GM12873 (cell line): ENCODE results near the gene DIPK1C.

Experiments
- TF ChIP-seq, protein P1 (sequence below): IDR thresholded peaks from 2 replicates; pipeline ENCODE4 v1.5.1; 2012; ENCODE audit warnings: low read depth, mild to moderate bottlenecking, moderate library complexity, low read length, control low read depth; ENCODE audit not compliant: insufficient read depth; ENCODE audit errors: missing control alignments

The DIPK1C gene

GRCh38 chr18:74429096-74429495 lies 28.0 kb downstream of the DIPK1C start:
- TF ChIP-seq, protein P1, sequence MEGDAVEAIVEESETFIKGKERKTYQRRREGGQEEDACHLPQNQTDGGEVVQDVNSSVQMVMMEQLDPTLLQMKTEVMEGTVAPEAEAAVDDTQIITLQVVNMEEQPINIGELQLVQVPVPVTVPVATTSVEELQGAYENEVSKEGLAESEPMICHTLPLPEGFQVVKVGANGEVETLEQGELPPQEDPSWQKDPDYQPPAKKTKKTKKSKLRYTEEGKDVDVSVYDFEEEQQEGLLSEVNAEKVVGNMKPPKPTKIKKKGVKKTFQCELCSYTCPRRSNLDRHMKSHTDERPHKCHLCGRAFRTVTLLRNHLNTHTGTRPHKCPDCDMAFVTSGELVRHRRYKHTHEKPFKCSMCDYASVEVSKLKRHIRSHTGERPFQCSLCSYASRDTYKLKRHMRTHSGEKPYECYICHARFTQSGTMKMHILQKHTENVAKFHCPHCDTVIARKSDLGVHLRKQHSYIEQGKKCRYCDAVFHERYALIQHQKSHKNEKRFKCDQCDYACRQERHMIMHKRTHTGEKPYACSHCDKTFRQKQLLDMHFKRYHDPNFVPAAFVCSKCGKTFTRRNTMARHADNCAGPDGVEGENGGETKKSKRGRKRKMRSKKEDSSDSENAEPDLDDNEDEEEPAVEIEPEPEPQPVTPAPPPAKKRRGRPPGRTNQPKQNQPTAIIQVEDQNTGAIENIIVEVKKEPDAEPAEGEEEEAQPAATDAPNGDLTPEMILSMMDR = no peak

DNA sequence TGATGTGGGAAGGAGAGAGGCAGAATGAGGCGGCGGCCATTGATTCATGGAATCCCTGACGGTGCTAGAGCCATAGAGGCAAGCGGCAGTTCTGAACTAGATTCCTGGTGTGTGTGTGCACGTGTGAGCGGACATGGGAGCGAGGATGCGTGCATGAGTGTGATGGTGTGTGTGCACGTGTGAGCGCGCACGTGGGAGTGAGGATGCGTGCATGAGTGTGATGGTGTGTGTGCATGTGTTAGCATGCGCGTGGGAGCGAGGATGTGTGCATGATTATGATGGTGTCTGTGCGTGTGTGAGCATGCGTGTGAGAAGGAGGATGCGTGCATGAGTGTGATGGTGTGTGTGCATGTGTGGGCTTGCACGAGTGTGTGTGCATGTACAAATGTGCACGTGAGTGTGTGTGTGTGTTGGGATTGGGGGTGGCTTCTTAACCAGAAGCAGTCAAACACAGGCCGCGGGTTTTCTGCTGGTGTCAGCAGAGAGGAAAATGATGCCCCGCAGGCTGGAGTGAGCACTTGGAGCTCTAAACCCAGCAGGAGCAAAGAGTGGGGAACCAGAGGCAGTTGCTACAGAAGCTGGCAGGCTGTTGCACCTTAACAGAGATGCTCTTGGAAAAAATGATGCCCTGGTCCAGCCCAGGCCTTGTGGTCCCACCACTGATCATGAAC lies 29.5 kb downstream of the DIPK1C start:
- TF ChIP-seq, protein P1 = no peak

DNA sequence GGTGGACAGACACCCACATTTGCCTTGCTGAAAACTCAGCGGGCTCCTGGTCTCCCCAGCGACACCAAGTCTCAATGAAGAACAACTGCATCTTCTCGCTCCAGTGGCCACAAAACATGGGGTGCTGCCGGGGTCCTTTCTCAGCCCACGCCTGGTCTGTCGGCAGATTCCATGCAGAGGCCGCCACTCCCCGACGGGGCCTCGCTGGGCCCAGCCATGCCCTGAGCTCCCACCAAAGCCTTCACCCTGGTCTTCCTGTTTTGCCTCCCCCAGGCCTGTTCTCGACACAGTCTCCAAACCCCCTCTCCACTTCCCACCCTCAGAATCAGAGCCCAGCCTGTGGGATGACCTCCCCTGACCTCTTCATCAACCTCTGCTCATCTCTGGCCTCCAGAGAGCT lies 31.2 kb downstream of the DIPK1C start:
- TF ChIP-seq, protein P1 = no peak

- TF ChIP-seq, protein P1 = no peak
These were observed 31.9 kb downstream of the DIPK1C start for GRCh38 chr18:74425161-74425560.

DNA sequence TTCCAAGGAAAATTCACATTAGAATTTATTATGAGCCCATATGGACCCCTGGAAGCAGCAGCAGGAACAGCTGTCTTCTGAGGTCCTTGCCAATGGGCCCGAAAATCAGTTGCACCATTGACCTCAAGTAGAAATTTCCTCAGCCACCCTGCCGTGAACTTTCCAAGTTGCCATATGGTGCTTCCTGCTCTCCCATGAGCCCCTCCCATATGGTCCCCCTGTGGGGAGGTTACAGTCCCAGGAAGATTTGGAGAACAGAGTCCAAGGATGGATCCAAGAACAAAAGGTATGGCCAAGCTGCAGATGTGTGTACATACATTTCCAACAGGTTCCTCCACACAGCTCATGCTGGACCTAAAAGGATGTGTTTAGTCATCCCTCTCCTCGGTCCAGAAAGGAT lies 34.6 kb downstream of the DIPK1C start:
- TF ChIP-seq, protein P1 = no peak

DNA sequence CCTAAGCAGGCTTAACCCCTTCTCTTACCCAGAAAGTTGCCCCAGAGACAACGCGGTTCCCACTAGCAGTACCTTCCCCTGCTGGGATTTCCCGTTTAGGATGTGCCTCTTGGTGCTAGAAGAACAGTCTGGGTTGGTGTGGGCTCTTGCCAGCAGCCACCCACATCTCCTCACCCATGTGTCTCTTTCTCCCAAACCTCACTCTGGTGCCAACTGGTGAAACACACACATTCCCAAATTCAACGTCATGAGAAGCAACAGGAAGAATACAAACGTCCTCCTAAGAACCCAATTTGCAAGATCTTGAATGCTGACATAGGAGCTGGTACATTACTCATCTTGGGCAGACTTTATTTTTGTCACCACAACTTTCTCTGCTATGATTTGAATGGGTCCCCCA lies 36.2 kb downstream of the DIPK1C start:
- TF ChIP-seq, protein P1 = no peak

DNA sequence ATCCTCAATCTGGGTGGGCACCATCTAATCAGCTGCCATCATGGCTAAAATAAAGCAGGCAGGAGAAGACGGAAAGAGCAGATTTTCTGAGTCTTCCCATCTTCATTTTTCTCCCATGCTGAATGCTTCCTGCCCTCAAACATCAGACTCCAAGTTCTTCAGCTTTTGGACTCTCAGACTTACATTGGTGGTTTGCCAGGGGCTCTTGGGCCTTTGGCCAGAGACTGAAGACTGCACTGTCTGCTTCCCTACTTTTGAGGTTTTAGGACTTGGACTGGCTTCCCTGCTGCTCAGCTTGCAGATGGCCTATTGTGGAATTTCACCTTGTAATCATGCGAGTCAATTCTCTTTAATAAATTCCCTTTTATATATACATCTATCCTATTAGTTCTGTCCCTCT lies 36.6 kb downstream of the DIPK1C start:
- TF ChIP-seq, protein P1 = no peak
